SK-N-SH (cell line): Measurements from ENCODE around the gene ERP29.

Source experiments
- CTCF ChIP-seq: fragments of 200-600 bp; sonication (generic); IDR thresholded peaks from 2 replicates; pipeline ENCODE4 v1.6.1; 2017; ENCODE audit warnings: antibody characterized with exemption, mild to moderate bottlenecking, moderate library complexity
- EP300 ChIP-seq, 2 experiments: IDR thresholded peaks; 2 replicates each; pipeline versions ENCODE4 v1.4.0 to v1.6.1; 2012; ENCODE audit warnings: borderline replicate concordance in 1 of 2, low read depth in 1 of 2, low read length in 1 of 2
- POLR2AphosphoS5 ChIP-seq: IDR thresholded peaks from 2 replicates; pipeline ENCODE4 v1.6.1; 2012; ENCODE audit warnings: low read depth, low read length
- RCOR1 ChIP-seq: fragments of 150-350 bp; IDR thresholded peaks from 2 replicates; pipeline ENCODE4 v1.6.1; 2017; ENCODE audit warnings: antibody characterized with exemption, low read length
- TAF1 ChIP-seq: IDR thresholded peaks from 2 replicates; pipeline ENCODE4 v1.6.1; 2012; ENCODE audit warnings: low read depth, mild to moderate bottlenecking, low read length, moderate library complexity, borderline replicate concordance
- TF ChIP-seq, protein P1 (sequence below): IDR thresholded peaks from 2 replicates; pipeline ENCODE4 v1.6.1; 2012; ENCODE audit warnings: mild to moderate bottlenecking, low read depth, low read length, moderate library complexity

- TF ChIP-seq POLR2AphosphoS5: no peak
- TF ChIP-seq CTCF: no peak
- no peak for TF ChIP-seq RCOR1
- TF ChIP-seq TAF1: no peak
- TF ChIP-seq, protein P1, sequence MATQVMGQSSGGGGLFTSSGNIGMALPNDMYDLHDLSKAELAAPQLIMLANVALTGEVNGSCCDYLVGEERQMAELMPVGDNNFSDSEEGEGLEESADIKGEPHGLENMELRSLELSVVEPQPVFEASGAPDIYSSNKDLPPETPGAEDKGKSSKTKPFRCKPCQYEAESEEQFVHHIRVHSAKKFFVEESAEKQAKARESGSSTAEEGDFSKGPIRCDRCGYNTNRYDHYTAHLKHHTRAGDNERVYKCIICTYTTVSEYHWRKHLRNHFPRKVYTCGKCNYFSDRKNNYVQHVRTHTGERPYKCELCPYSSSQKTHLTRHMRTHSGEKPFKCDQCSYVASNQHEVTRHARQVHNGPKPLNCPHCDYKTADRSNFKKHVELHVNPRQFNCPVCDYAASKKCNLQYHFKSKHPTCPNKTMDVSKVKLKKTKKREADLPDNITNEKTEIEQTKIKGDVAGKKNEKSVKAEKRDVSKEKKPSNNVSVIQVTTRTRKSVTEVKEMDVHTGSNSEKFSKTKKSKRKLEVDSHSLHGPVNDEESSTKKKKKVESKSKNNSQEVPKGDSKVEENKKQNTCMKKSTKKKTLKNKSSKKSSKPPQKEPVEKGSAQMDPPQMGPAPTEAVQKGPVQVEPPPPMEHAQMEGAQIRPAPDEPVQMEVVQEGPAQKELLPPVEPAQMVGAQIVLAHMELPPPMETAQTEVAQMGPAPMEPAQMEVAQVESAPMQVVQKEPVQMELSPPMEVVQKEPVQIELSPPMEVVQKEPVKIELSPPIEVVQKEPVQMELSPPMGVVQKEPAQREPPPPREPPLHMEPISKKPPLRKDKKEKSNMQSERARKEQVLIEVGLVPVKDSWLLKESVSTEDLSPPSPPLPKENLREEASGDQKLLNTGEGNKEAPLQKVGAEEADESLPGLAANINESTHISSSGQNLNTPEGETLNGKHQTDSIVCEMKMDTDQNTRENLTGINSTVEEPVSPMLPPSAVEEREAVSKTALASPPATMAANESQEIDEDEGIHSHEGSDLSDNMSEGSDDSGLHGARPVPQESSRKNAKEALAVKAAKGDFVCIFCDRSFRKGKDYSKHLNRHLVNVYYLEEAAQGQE: no peak
- TF ChIP-seq EP300 (IDR thresholded peaks at IDR 0.05; ENCODE audit: borderline replicate concordance in 1 of 2, low read depth in 1 of 2, low read length in 1 of 2): no peak
Measured at GRCh38 chr12:111980598-111980997, 32.6 kb upstream of the ERP29 start.
